H1 (cell line): ENCODE measurements around the gene PAK6. TPM values are rescaled to one million over a fixed set of nuclear protein-coding genes. Genes with fewer than 3 reads are reported as not detected.

Experiments
- CTCF ChIA-PET: fragments of 300-600 bp; sonication (Branson Sonifier 250); formaldehyde crosslinking; loops from one replicate; lab custom pipeline; 2021; ENCODE audit not compliant: partially characterized antibody; lab: Charles Lee
- POLR2A ChIA-PET: fragments of 300-600 bp; sonication (Branson Sonifier 250); formaldehyde crosslinking; loops from one replicate; lab custom pipeline; 2021; ENCODE audit warnings: inconsistent platforms; ENCODE audit not compliant: partially characterized antibody; lab: Charles Lee
- DNase-seq, 2 experiments: peaks; one replicate each; pipeline versions ENCODE4 v3.0.0 to v3.0.0-alpha.2; 2010 to 2022; ENCODE audit warnings: low spot score in 2 of 2, low read depth in 1 of 2, mixed read lengths in 1 of 2
- FAIRE-seq: peaks from 2 replicates; lab custom pipeline; 2011; peaks lifted over from hg19 to GRCh38; lab: Jason Lieb, UNC
- H2AFZ ChIP-seq: 2 replicates; pipeline ENCODE4 v1.8.1; 2012; ENCODE audit warnings: low read length, inconsistent platforms
- H2AK5ac ChIP-seq: 2 replicates; pipeline ENCODE4 v1.6.1; 2013; ENCODE audit warnings: low read depth, low read length
- H2BK120ac ChIP-seq: replicated peaks from 2 replicates; pipeline ENCODE3; 2013; ENCODE audit warnings: low read depth, low read length, inconsistent platforms
- H2BK12ac ChIP-seq: 2 replicates; pipeline ENCODE4 v1.6.1; 2013; ENCODE audit warnings: low read depth, low read length
- H2BK15ac ChIP-seq: 2 replicates; pipeline ENCODE4 v1.6.1; 2013; ENCODE audit warnings: low read length
- H2BK20ac ChIP-seq: 2 replicates; pipeline ENCODE4 v1.6.1; 2013; ENCODE audit warnings: low read length
- H2BK5ac ChIP-seq: 2 replicates; pipeline ENCODE4 v1.6.1; 2013; ENCODE audit warnings: low read depth, low read length
- H3K14ac ChIP-seq: 2 replicates; pipeline ENCODE4 v1.6.1; 2013; ENCODE audit warnings: inconsistent platforms; ENCODE audit not compliant: insufficient read length
- H3K18ac ChIP-seq: 2 replicates; pipeline ENCODE4 v1.6.1; 2013; ENCODE audit warnings: low read length; ENCODE audit errors: extremely low read depth
- H3K23ac ChIP-seq: 2 replicates; pipeline ENCODE4 v1.6.1; 2013; ENCODE audit warnings: inconsistent platforms; ENCODE audit not compliant: insufficient read length
- H3K23me2 ChIP-seq: 2 replicates; pipeline ENCODE4 v1.6.1; 2013; ENCODE audit warnings: low read depth, low read length
- H3K27ac ChIP-seq: 2 replicates; pipeline ENCODE4 v1.6.1; 2011; ENCODE audit warnings: low read depth, low read length, inconsistent platforms
- H3K27me3 ChIP-seq, 4 experiments: replicated peaks in 1 of 4; 1 replicate in 1 of 4; 2 replicates in 3 of 4; pipeline versions ENCODE4 v1.6.1 to v1.8.1; 2011 to 2013; ENCODE audit warnings: low read length in 3 of 4, mild to moderate bottlenecking in 3 of 4, inconsistent platforms in 2 of 4, mixed read lengths in 2 of 4, moderate library complexity in 1 of 4; ENCODE audit not compliant: control insufficient read depth in 3 of 4, insufficient read depth in 3 of 4; ENCODE audit errors: extremely low read depth in 1 of 4
- H3K36me3 ChIP-seq, 4 experiments: 2 replicates each; pipeline versions ENCODE4 v1.6.1 to v1.8.1; 2011 to 2013; ENCODE audit warnings: mild to moderate bottlenecking in 4 of 4, low read length in 3 of 4, moderate library complexity in 2 of 4, control low read depth in 1 of 4, inconsistent platforms in 1 of 4; ENCODE audit not compliant: insufficient read depth in 4 of 4, control insufficient read depth in 2 of 4
- H3K4ac ChIP-seq: replicated peaks from 2 replicates; pipeline ENCODE3; 2013; ENCODE audit warnings: low read length, low read depth, mixed read lengths, inconsistent platforms; ENCODE audit not compliant: insufficient read length
- H3K4me1 ChIP-seq, 4 experiments: replicated peaks in 1 of 4; 1 replicate in 1 of 4; 2 replicates in 3 of 4; pipeline versions ENCODE4 v1.6.1 to v1.8.1; 2011 to 2013; ENCODE audit warnings: low read length in 3 of 4, inconsistent platforms in 2 of 4, mixed read lengths in 1 of 4; ENCODE audit not compliant: insufficient read depth in 4 of 4, control insufficient read depth in 3 of 4
- H3K4me2 ChIP-seq, 2 experiments: 2 replicates each; pipeline versions ENCODE4 v1.6.1 to v1.8.1; 2011 to 2013; ENCODE audit warnings: low read depth in 2 of 2, low read length in 2 of 2, control low read depth in 1 of 2, inconsistent platforms in 1 of 2, mild to moderate bottlenecking in 1 of 2; ENCODE audit not compliant: insufficient read depth in 1 of 2
- H3K4me3 ChIP-seq, 4 experiments: fragments of 200-600, 300-600 bp in 1 of 4; sonication (generic), shearing (Covaris generic), sonication (Bioruptor Twin) in 1 of 4; 2 replicates each; pipeline versions ENCODE4 v1.5.1 to v1.8.1; 2011 to 2016; ENCODE audit warnings: low read length in 4 of 4, low read depth in 3 of 4, control low read depth in 2 of 4, inconsistent platforms in 2 of 4, mild to moderate bottlenecking in 2 of 4, mixed read lengths in 1 of 4, moderate library complexity in 1 of 4; ENCODE audit not compliant: insufficient read depth in 2 of 4; ENCODE audit errors: extremely low read depth in 1 of 4
- H3K56ac ChIP-seq: replicated peaks from 2 replicates; pipeline ENCODE3; 2013; ENCODE audit warnings: low read depth, mild to moderate bottlenecking, mixed read lengths, low read length, inconsistent platforms; ENCODE audit not compliant: insufficient read length
- H3K79me1 ChIP-seq: 2 replicates; pipeline ENCODE4 v1.6.1; 2013; ENCODE audit warnings: low read depth, low read length, control low read depth
- H3K79me2 ChIP-seq, 2 experiments: 2 replicates each; pipeline versions ENCODE4 v1.6.1 to v1.8.1; 2012 to 2013; ENCODE audit warnings: low read length in 2 of 2, mild to moderate bottlenecking in 2 of 2, inconsistent platforms in 1 of 2; ENCODE audit not compliant: insufficient read depth in 2 of 2, control insufficient read depth in 1 of 2
- H3K9ac ChIP-seq, 4 experiments: replicated peaks in 1 of 4; 1 replicate in 1 of 4; 2 replicates in 3 of 4; pipeline versions ENCODE4 v1.6.1 to v1.8.1; 2011 to 2013; ENCODE audit warnings: low read depth in 3 of 4, low read length in 3 of 4, control low read depth in 2 of 4, mild to moderate bottlenecking in 2 of 4, moderate library complexity in 2 of 4, inconsistent platforms in 1 of 4; ENCODE audit errors: extremely low read depth in 1 of 4
- H3K9me3 ChIP-seq, 2 experiments: 2 replicates each; pipeline versions ENCODE4 v1.6.1 to v1.8.1; 2012 to 2013; ENCODE audit warnings: mild to moderate bottlenecking in 2 of 2, moderate library complexity in 2 of 2, control low read depth in 1 of 2, inconsistent platforms in 1 of 2, low read depth in 1 of 2, low read length in 1 of 2, mixed read lengths in 1 of 2; ENCODE audit not compliant: insufficient read depth in 2 of 2
- H4K20me1 ChIP-seq, 2 experiments: replicated peaks in 1 of 2; 2 replicates each; pipeline versions ENCODE3 to v1.8.1; 2011 to 2013; ENCODE audit warnings: inconsistent platforms in 2 of 2, low read length in 2 of 2, mild to moderate bottlenecking in 1 of 2; ENCODE audit not compliant: insufficient read depth in 2 of 2, control insufficient read depth in 1 of 2
- H4K5ac ChIP-seq: 2 replicates; pipeline ENCODE4 v1.6.1; 2013; ENCODE audit warnings: low read length, low read depth, mixed read lengths, inconsistent platforms; ENCODE audit not compliant: insufficient read length
- H4K8ac ChIP-seq: 2 replicates; pipeline ENCODE4 v1.8.0; 2013; ENCODE audit warnings: mild to moderate bottlenecking, moderate library complexity, low read length, inconsistent platforms; ENCODE audit not compliant: insufficient read depth; ENCODE audit errors: extremely low read depth
- H4K91ac ChIP-seq: replicated peaks from 2 replicates; pipeline ENCODE3; 2013; ENCODE audit warnings: low read length, mixed read lengths, inconsistent platforms; ENCODE audit not compliant: insufficient read length
- CBX5 ChIP-seq: fragments of 300-800, 300-1000 bp; sonication (generic); IDR thresholded peaks from 2 replicates; pipeline ENCODE4 v1.7.1; 2016; ENCODE audit warnings: antibody characterized with exemption, low read length, low read depth
- CEBPB ChIP-seq: IDR thresholded peaks from 2 replicates; pipeline ENCODE4 v1.6.1; 2012; ENCODE audit warnings: low read depth, low read length
- CHD2 ChIP-seq: IDR thresholded peaks from 2 replicates; pipeline ENCODE4 v1.6.1; 2012; ENCODE audit warnings: low read length, improper control_type of control experiment
- JUN ChIP-seq: IDR thresholded peaks from 2 replicates; pipeline ENCODE4 v1.6.1; 2011; ENCODE audit warnings: low read depth, mild to moderate bottlenecking, improper control_type of control experiment, low read length
- KDM1A ChIP-seq: fragments of 200-600, 300-600 bp; sonication (generic); IDR thresholded peaks from 2 replicates; pipeline ENCODE4 v1.7.1; 2016; ENCODE audit warnings: mild to moderate bottlenecking, low read length, borderline replicate concordance
- POU5F1 ChIP-seq: IDR thresholded peaks from 2 replicates; pipeline ENCODE4 v1.6.1; 2011; ENCODE audit warnings: low read depth, mild to moderate bottlenecking, low read length, moderate library complexity
- SP2 ChIP-seq: IDR thresholded peaks from 2 replicates; pipeline ENCODE4 v1.6.1; 2012; ENCODE audit warnings: mild to moderate bottlenecking, low read length, inconsistent platforms
- TAF1 ChIP-seq: IDR thresholded peaks from 2 replicates; pipeline ENCODE4 v1.6.1; 2011; ENCODE audit warnings: mild to moderate bottlenecking, low read depth, low read length
- TEAD4 ChIP-seq: IDR thresholded peaks from 2 replicates; pipeline ENCODE4 v1.6.1; 2012; ENCODE audit warnings: low read depth, low read length, inconsistent platforms, mixed read lengths
- ZNF274 ChIP-seq: IDR thresholded peaks from 2 replicates; pipeline ENCODE4 v1.7.0; 2012; ENCODE audit warnings: low read length, borderline replicate concordance; ENCODE audit errors: extremely low read depth
- WGBS, 2 experiments: shearing (Covaris generic) in 1 of 2; methylation state at CpG; one replicate each; pipeline versions ENCODE4 v1.1.6 to v1.1.7; 2013 to 2015; ENCODE audit warnings: low lambda C conversion rate in 2 of 2, mixed read lengths in 2 of 2, inconsistent platforms in 1 of 2, low coverage in 1 of 2, missing lambda C conversion rate in 1 of 2; ENCODE audit not compliant: insufficient replicate concordance in 2 of 2, insufficient coverage in 1 of 2, insufficient read length in 1 of 2; ENCODE audit errors: extremely low coverage in 1 of 2, missing lambda C conversion rate in 1 of 2; 5-methylcytosine and 5-hydroxymethylcytosine counted together
- polyA plus RNA-seq, 7 experiments: library from polyadenylated mRNA; depleted of rRNA in 3 of 7; stranded (reverse) in 5 of 7; unstranded in 2 of 7; fragments of >200 nt in 5 of 7; fragments of 200-250 nt in 2 of 7; gene quantifications; 1 replicate in 5 of 7; 2 replicates in 1 of 7; 4 replicates in 1 of 7; pipeline versions ENCODE4 v1.2.1 to v1.2.3, GENCODE V29; 2011 to 2013; ENCODE audit warnings: missing spikeins in 2 of 7, mixed read lengths in 2 of 7
- total RNA-seq: library from RNA; stranded (reverse); fragmentation: NEBNext Ultra II Directional; extraction: Animal tissue kit (Norgen Biotek cat#: 25700); gene quantifications from 2 replicates; pipeline ENCODE4 v1.2.1, GENCODE V29; 2021

PAK6 gene
- total and polyA plus RNA-seq, 2 of the 8 experiments (the other 6 are each of a cell fraction or from before 2014, with no cell fraction given) = 6.9 to 9.4 TPM

GRCh38 chr15:40305281-40305680 lies 66.4 kb downstream of the PAK6 start:
- no peak overlapping the region for H2BK5ac ChIP-seq
- 0 out of 4 replicates have a peak, but pooled peaks cover 0 to 3% of the 10 kb centered on the region in 2 experiments for H3K9me3 ChIP-seq
- H3K4ac ChIP-seq = no peak overlapping the region
- H3K4me1 ChIP-seq = peaks cover 0 to 44% (median 29%) of the 10 kb centered on the region in 4 experiments; a peak in 6 of 7 replicates
- no peak overlapping the region for H4K91ac ChIP-seq
- CTCF ChIA-PET = interaction anchor here (1.2 to 23.9 kb wide), 7 partner anchors 13 to 66 kb away, joined by 3 to 584 read pairs (median 50); partner anchors contain the start of genes ANKRD63, CCDC9B, INAFM2 and PAK6
- H3K79me2 ChIP-seq = no peaks in the 10 kb centered on the region
- H4K20me1 ChIP-seq = no peaks in the 10 kb centered on the region
- H3K36me3 ChIP-seq = no peaks in the 10 kb centered on the region
- H3K23ac ChIP-seq = no peak overlapping the region
- no peak overlapping the region for H3K18ac ChIP-seq
- 74% methylated on average over 4 of the region's 4 CpGs; no CpG with 5 or more reads in 1 of the 2 experiments for WGBS, 2 experiments
- H4K8ac ChIP-seq = no peak overlapping the region
- no peaks in the 10 kb centered on the region; the same call in 1 of the 2 replicates for H3K23me2 ChIP-seq
- no peaks in the 10 kb centered on the region; a peak in 2 of 7 replicates for H3K27me3 ChIP-seq
- no peak overlapping the region for H3K14ac ChIP-seq
- H3K27ac ChIP-seq = no peak overlapping the region
- H2AK5ac ChIP-seq = no peak overlapping the region
- H2BK20ac ChIP-seq = no peak overlapping the region
- no peak for FAIRE-seq
- TF ChIP-seq CHD2 (no peak), JUN (no peak), TEAD4 (no peak), SP2 (no peak), POU5F1 (no peak), CBX5 (no peak), ZNF274 (no peak), CEBPB (no peak), KDM1A (no peak), TAF1 (no peak)
- H3K79me1 ChIP-seq = no peaks in the 10 kb centered on the region
- no peak for DNase-seq
- H3K56ac ChIP-seq = no peak overlapping the region
- no peak overlapping the region for H2BK120ac ChIP-seq
- H3K4me2 ChIP-seq = no peak overlapping the region
- no peak overlapping the region for H3K9ac ChIP-seq
- no peak overlapping the region for H4K5ac ChIP-seq
- H2BK15ac ChIP-seq = no peak overlapping the region
- no peak overlapping the region for H2BK12ac ChIP-seq
- POLR2A ChIA-PET = interaction anchor here (1.1 to 1.9 kb wide), 7 partner anchors 10 to 32 kb away, joined by 3 to 8 read pairs (median 5); no protein-coding TSS in a partner anchor
- no peak overlapping the region for H3K4me3 ChIP-seq
- no peak overlapping the region for H2AFZ ChIP-seq
